Measurements from ENCODE around the gene ADAMTS8. TPM values are rescaled to one million over a fixed set of nuclear protein-coding genes. Genes with fewer than 3 reads are reported as not detected.

Gene ADAMTS8
- total and polyA plus RNA-seq, 10 of the 15 experiments (the other 5 are each of a cell fraction or from before 2014, with no cell fraction given), result not detected

DNA sequence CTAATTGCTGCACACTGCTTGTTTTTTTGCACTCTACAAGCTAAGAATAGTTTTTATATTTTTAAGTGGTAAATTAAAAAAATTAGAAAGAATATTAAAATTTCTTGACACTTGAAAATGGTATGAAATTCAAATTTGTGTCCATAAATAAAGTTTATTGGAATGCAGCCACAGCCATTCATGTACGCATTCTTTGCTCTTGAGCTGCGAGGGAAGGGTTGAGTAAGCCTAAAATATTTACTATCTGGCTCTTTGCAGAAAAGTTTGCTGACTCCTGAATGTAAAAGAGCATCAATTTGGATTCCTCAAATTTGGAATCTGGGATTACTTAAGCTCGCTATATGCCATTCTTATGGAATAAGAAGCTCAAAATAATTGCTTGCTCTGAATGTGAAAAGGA lies 3.4 kb upstream of the ADAMTS8 start (continued):
- TF ChIP-seq FOXK2 (IDR thresholded peaks at IDR 0.05), result no peak

DNA sequence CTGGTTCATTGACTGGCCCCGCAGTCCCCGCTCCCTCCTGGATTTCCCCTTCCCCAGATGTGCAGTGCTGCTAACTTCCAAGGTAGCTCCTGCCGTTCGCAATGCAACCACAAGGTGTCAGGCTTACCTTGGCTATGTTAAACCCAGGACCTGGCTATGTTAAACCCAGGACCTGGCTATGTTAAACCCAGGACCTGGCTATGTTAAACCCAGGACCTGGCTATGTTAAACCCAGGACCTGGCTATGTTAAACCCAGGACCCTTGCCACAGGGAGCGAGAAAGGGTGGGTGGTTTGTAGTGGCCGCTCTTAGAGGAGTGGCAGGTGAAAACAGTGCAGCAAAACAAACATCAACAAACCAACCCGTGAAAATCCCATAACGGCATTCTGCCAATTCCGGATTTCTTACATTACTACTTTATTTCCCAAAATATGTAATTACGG lies 2.9 kb upstream of the ADAMTS8 start:
- no peaks in the 10 kb centered on the region for H3K4me1 ChIP-seq (ENCODE audit: control insufficient read depth, insufficient read depth, low read length)
- H2AFZ ChIP-seq (ENCODE audit: control insufficient read depth, low read depth, low read length), result no peak overlapping the region
- peaks cover 11 to 14% of the 10 kb centered on the region in 2 experiments for H3K27me3 ChIP-seq (replicated peaks in 1 of 2; ENCODE audit: control insufficient read depth in 2 of 2, insufficient read depth in 2 of 2, low read length in 1 of 2)
- ATAC-seq, result peak; percentile 83
- CTCF ChIA-PET, result interaction anchor here (0.5 to 8.2 kb wide), 21 partner anchors 10 to 770 kb away, joined by 3 to 295 read pairs (median 4); partner anchors contain the start of gene SNX19
- in situ Hi-C loops (cut with MboI) (loop anchor here (10.0 kb wide), 1 partner anchor 433 kb away; no protein-coding TSS in a partner anchor), intact Hi-C loops (cut with micrococcal nuclease; ENCODE audit: unreplicated experiment) (loop anchor here (1.0 to 10.0 kb wide), 2 partner anchors 218 to 253 kb away; no protein-coding TSS in a partner anchor)
- POLR2A ChIA-PET, result no interaction called here
- no peak overlapping the region for H3K4me2 ChIP-seq (ENCODE audit: control insufficient read depth, insufficient read depth)
- H4K20me1 ChIP-seq (ENCODE audit: control insufficient read depth, insufficient read depth), result no peaks in the 10 kb centered on the region
- WGBS (ENCODE audit: insufficient coverage, insufficient replicate concordance, low lambda C conversion rate, missing lambda C conversion rate), result 27% methylated on average over 9 of the region's 10 CpGs
- H3K36me3 ChIP-seq (ENCODE audit: control insufficient read depth in 2 of 2, insufficient read depth in 2 of 2, low read length in 1 of 2), result no peaks in the 10 kb centered on the region
- H3K79me2 ChIP-seq (ENCODE audit: control insufficient read depth, insufficient read depth, low read length), result no peaks in the 10 kb centered on the region
- TF ChIP-seq, protein P1, sequence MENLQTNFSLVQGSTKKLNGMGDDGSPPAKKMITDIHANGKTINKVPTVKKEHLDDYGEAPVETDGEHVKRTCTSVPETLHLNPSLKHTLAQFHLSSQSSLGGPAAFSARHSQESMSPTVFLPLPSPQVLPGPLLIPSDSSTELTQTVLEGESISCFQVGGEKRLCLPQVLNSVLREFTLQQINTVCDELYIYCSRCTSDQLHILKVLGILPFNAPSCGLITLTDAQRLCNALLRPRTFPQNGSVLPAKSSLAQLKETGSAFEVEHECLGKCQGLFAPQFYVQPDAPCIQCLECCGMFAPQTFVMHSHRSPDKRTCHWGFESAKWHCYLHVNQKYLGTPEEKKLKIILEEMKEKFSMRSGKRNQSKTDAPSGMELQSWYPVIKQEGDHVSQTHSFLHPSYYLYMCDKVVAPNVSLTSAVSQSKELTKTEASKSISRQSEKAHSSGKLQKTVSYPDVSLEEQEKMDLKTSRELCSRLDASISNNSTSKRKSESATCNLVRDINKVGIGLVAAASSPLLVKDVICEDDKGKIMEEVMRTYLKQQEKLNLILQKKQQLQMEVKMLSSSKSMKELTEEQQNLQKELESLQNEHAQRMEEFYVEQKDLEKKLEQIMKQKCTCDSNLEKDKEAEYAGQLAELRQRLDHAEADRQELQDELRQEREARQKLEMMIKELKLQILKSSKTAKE (IDR thresholded peaks at IDR 0.05; ENCODE audit: low read depth, poor library complexity, severe bottlenecking), result no peak
- 0 out of 2 replicates have a peak, but pooled peaks have one; percentile 28 for TF ChIP-seq YY1 (IDR thresholded peaks at IDR 0.05; ENCODE audit: low read depth, low read length)
- peak; percentile 81 for TF ChIP-seq RAD21 (IDR thresholded peaks at IDR 0.05; ENCODE audit: insufficient read depth, low read depth, low read length)
- no peak for TF ChIP-seq EP300 (IDR thresholded peaks at IDR 0.05; ENCODE audit: borderline replicate concordance in 1 of 2, control insufficient read depth in 1 of 2, low read depth in 2 of 2, low read length in 2 of 2)
- no peak for TF ChIP-seq YBX1 (IDR thresholded peaks at IDR 0.05)
- TF ChIP-seq NFYA (IDR thresholded peaks at IDR 0.05; ENCODE audit: borderline replicate concordance, low read depth, low read length), result no peak
- TF ChIP-seq RUNX3 (IDR thresholded peaks at IDR 0.05; ENCODE audit: low read length), result no peak
- TF ChIP-seq EGR1 (IDR thresholded peaks at IDR 0.05; ENCODE audit: borderline replicate concordance in 1 of 2, low read depth in 2 of 2, low read length in 2 of 2), result no peak
- TF ChIP-seq RFX5 (IDR thresholded peaks at IDR 0.05; ENCODE audit: low read depth, low read length), result no peak
- TF ChIP-seq, protein P2, sequence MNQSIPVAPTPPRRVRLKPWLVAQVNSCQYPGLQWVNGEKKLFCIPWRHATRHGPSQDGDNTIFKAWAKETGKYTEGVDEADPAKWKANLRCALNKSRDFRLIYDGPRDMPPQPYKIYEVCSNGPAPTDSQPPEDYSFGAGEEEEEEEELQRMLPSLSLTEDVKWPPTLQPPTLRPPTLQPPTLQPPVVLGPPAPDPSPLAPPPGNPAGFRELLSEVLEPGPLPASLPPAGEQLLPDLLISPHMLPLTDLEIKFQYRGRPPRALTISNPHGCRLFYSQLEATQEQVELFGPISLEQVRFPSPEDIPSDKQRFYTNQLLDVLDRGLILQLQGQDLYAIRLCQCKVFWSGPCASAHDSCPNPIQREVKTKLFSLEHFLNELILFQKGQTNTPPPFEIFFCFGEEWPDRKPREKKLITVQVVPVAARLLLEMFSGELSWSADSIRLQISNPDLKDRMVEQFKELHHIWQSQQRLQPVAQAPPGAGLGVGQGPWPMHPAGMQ (IDR thresholded peaks at IDR 0.05; ENCODE audit: borderline replicate concordance), result no peak
- no peak for TF ChIP-seq SMAD1 (IDR thresholded peaks at IDR 0.05; ENCODE audit: low read depth, partially characterized antibody)
- TF ChIP-seq, protein P3, sequence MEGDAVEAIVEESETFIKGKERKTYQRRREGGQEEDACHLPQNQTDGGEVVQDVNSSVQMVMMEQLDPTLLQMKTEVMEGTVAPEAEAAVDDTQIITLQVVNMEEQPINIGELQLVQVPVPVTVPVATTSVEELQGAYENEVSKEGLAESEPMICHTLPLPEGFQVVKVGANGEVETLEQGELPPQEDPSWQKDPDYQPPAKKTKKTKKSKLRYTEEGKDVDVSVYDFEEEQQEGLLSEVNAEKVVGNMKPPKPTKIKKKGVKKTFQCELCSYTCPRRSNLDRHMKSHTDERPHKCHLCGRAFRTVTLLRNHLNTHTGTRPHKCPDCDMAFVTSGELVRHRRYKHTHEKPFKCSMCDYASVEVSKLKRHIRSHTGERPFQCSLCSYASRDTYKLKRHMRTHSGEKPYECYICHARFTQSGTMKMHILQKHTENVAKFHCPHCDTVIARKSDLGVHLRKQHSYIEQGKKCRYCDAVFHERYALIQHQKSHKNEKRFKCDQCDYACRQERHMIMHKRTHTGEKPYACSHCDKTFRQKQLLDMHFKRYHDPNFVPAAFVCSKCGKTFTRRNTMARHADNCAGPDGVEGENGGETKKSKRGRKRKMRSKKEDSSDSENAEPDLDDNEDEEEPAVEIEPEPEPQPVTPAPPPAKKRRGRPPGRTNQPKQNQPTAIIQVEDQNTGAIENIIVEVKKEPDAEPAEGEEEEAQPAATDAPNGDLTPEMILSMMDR (IDR thresholded peaks at IDR 0.05 in 2 of 3, conservative IDR thresholded peaks at IDR 0.05 in 1 of 3; ENCODE audit: control insufficient read depth in 2 of 3, extremely low read depth in 1 of 3, insufficient read depth in 1 of 3, low read depth in 3 of 3, low read length in 3 of 3), result peak; percentile 62 to 76 (median 65)
- no peak for TF ChIP-seq KLF5 (IDR thresholded peaks at IDR 0.05; ENCODE audit: partially characterized antibody)
- peak; percentile 76 for TF ChIP-seq SMC3 (IDR thresholded peaks at IDR 0.05; ENCODE audit: borderline replicate concordance, low read length)
- no peak for TF ChIP-seq RCOR1 (conservative IDR thresholded peaks at IDR 0.05; ENCODE audit: low read depth, low read length)
- TF ChIP-seq MTA2 (IDR thresholded peaks at IDR 0.05; ENCODE audit: low read depth), result no peak
- no TSS peak for BruUV-seq (replicated peaks)
- RAD21 ChIA-PET (ENCODE audit: unreplicated experiment), result interaction anchor here (0.6 to 7.3 kb wide), 7 partner anchors 219 to 465 kb away, joined by 3 to 132 read pairs (median 5); no protein-coding TSS in a partner anchor
- peak; percentile 71 for FAIRE-seq
- SMC1A ChIA-PET (ENCODE audit: uncharacterized antibody, unreplicated experiment), result interaction anchor here (0.7 to 9.8 kb wide), 6 partner anchors 10 to 464 kb away, joined by 3 to 177 read pairs (median 8); no protein-coding TSS in a partner anchor
- no peak overlapping the region for H3K4me3 ChIP-seq
- DNase-seq (ENCODE audit: low read depth, low spot score), result no peak
- no peak overlapping the region for H3K9ac ChIP-seq (ENCODE audit: control insufficient read depth, insufficient read depth, low read length)
- no peaks in the 10 kb centered on the region for H3K9me3 ChIP-seq (replicated peaks; ENCODE audit: control insufficient read depth, insufficient read depth, low read length)
- no peak overlapping the region for H3K27ac ChIP-seq (ENCODE audit: control insufficient read depth, insufficient read depth)
